Fibroblast of lung (primary cell): ENCODE data around the gene TINCR.

ENCODE experiments used
- EZH2 ChIP-seq: IDR thresholded peaks from 2 replicates; pipeline ENCODE4 v1.5.1; 2012; ENCODE audit warnings: low read length, control low read depth, mild to moderate bottlenecking; ENCODE audit errors: missing control alignments
- TF ChIP-seq, protein P1 (sequence below), 2 donors: IDR thresholded peaks in 1 of 2; conservative IDR thresholded peaks in 1 of 2; 1 replicate in 1 of 2; 2 replicates in 1 of 2; pipeline ENCODE4 v1.5.1; 2011 to 2012; ENCODE audit warnings: low read length in 2 of 2, control low read depth in 1 of 2, inconsistent platforms in 1 of 2, low read depth in 1 of 2, mild to moderate bottlenecking in 1 of 2

DNA sequence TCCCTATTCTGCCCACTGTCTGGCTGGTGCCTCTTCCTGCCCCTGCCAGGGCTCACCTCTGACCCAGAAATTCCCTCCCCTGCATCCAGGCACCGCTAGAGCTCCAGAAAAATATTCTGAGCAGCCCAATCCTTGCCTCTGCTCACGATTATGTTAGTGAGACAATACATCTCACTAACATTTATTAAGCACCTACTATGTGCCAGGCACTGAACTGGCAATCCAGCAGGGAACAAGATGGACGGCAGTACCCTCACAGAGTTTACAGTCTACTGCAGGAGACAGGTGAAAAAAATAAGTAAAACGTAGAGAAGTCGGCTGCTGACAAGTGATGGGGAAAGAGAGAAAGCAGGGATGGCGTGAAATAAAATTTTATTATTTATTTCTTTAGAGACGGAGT, 5.5 kb downstream of the TINCR start:
- TF ChIP-seq, protein P1, sequence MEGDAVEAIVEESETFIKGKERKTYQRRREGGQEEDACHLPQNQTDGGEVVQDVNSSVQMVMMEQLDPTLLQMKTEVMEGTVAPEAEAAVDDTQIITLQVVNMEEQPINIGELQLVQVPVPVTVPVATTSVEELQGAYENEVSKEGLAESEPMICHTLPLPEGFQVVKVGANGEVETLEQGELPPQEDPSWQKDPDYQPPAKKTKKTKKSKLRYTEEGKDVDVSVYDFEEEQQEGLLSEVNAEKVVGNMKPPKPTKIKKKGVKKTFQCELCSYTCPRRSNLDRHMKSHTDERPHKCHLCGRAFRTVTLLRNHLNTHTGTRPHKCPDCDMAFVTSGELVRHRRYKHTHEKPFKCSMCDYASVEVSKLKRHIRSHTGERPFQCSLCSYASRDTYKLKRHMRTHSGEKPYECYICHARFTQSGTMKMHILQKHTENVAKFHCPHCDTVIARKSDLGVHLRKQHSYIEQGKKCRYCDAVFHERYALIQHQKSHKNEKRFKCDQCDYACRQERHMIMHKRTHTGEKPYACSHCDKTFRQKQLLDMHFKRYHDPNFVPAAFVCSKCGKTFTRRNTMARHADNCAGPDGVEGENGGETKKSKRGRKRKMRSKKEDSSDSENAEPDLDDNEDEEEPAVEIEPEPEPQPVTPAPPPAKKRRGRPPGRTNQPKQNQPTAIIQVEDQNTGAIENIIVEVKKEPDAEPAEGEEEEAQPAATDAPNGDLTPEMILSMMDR (conservative IDR thresholded peaks at IDR 0.05 in 1 of 2, IDR thresholded peaks at IDR 0.05 in 1 of 2; ENCODE audit: low read depth in 1 of 2, low read length in 2 of 2): no peak
- no peak for TF ChIP-seq EZH2
